ENCODE measurements around the gene DIP2B.
A peak's percentile ranks its signal among the peaks of the same experiment; 100 is the strongest.
"Not testable (repeated sequence)": the region's sequence is repeated elsewhere in the genome, so short reads cannot be mapped to it uniquely, and the experiment has no call there.

DIP2B gene

DNA sequence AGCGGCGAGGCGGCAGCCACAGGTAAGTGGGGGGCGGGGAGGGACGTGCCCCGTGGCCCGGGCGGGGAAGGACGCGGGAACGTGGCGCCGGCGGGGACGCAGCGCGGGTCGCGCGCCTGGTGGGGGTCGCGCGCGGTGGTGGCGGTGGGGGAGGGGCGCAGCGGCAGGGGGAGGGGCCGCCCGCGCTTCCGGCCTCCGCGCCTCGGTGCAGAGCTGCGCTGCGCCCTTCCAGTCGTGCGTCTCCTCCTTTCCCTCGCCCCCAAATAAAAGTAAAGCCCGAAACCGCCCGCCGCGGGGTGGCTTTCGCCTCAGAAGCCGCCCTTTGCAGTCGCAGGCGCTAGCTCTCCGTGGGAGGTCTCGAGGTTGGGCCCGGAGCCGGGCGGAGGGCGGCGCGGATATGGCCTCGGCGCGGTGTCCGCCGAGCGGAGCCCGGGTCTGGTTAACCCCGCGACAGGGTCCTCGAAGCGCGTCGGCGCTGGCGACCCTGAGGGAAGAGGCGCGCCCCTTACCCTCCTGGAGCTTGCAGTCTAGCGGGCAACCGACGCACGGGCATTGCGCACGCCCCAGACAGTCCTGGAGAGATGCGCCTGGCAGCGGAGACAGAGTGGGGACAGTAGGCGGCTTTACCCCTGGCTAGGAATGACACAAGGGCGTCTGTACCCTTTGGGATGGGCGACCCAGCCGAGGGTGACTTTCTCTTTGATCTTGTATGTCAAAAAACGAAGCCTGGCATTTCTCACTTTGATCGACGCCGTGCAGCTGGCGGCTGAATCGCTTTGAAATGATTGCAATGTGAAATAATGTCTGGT lies 259.7 kb downstream of the DIP2B start:
- Histone ChIP-seq H3K9me3 (ENCODE audit: insufficient read depth, low read length) (no peaks in the 10 kb centered on the region), H3K36me3 (ENCODE audit: insufficient read depth, insufficient read length, low read length) (no peaks in the 10 kb centered on the region), H3K4me1 (ENCODE audit: insufficient read depth, insufficient read length) (no peaks in the 10 kb centered on the region), H3K9ac (ENCODE audit: insufficient read length, low read depth) (peak overlapping the region; percentile 94), H3K27me3 (ENCODE audit: insufficient read depth, insufficient read length) (no peaks in the 10 kb centered on the region), H3K4me3 (ENCODE audit: insufficient read length, low read depth) (peak overlapping the region; percentile 84)
- DNase-seq (ENCODE audit: low read depth, low spot score), result peak; percentile 23
- no peak for TF ChIP-seq ZNF274 (IDR thresholded peaks at IDR 0.05; ENCODE audit: low read depth, low read length)
- TF ChIP-seq YY1 (IDR thresholded peaks at IDR 0.05; ENCODE audit: insufficient read depth, insufficient read length), result no peak
- no peak for TF ChIP-seq SUZ12 (IDR thresholded peaks at IDR 0.05; ENCODE audit: extremely low read depth, insufficient read depth, insufficient read length)

DNA sequence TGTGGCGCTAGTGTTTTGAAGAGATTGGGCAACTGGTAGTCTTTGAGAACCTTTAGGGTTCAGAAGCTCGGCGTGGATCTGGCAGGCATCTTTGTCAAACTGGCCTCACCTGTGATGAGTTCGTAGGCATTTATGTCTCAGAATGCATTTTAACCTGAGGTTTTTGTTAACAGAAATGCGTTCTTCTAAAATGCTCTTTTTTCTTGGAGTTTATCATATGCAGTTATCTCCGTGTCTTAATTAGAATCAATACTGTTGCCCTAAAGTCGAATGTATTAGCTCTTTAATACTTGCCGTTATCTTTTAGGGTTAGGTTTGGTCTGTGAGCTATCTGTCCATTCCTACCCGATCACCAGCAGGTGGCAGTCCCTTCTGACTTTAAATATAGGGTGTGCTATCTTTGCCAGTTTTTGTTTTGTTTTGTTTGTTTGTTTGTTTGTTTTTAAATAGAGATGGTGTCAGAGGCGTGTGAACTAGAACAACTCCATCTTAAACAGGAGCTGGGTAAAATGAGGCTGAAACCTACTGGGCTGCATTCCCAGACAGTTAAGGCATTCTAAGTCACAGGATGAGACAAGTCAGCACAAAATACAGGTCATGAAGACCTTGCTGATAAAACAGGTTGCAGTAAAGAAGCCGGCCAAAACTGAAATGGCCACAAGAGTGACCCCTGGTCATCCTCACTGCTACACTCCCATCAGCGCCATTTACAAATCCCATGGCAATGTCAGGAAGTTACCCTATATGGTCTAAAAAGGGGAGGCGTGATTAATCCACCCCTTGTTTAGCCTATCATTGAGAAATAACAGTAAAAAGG lies 260.5 kb downstream of the DIP2B start:
- H3K36me3 ChIP-seq (ENCODE audit: insufficient read depth, insufficient read length, low read length), result peaks cover 1% of the 10 kb centered on the region
- H3K9me3 ChIP-seq (ENCODE audit: insufficient read depth, low read length), result no peaks in the 10 kb centered on the region
- peak overlapping the region; percentile 80 for H3K9ac ChIP-seq (ENCODE audit: insufficient read length, low read depth)
- TF ChIP-seq YY1 (IDR thresholded peaks at IDR 0.05; ENCODE audit: insufficient read depth, insufficient read length), result no peak
- TF ChIP-seq SUZ12 (IDR thresholded peaks at IDR 0.05; ENCODE audit: extremely low read depth, insufficient read depth, insufficient read length), result no peak
- TF ChIP-seq ZNF274 (IDR thresholded peaks at IDR 0.05; ENCODE audit: low read depth, low read length), result no peak
- DNase-seq (ENCODE audit: low read depth, low spot score), result no peak
- no peaks in the 10 kb centered on the region for H3K27me3 ChIP-seq (ENCODE audit: insufficient read depth, insufficient read length)
- peak overlapping the region; percentile 84 for H3K4me3 ChIP-seq (ENCODE audit: insufficient read length, low read depth)
- no peaks in the 10 kb centered on the region for H3K4me1 ChIP-seq (ENCODE audit: insufficient read depth, insufficient read length)

DNA sequence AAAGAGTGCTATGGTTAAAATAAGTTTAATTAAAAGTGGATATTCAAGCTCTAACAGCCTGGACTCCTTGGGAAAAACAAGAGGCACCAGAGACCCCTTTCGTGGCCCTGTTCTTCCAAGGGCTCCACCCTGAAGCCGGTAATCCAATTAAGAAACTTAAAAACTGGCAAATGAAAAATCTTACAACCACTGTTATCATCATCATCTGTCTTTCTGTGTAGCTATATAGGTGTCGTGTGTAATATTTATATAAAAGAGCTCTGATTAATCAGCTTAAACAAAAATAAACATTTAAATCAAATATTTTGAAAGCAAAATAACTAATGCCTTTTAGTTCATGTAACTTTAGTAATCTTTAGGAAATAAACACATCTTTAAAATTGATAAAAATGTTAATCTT lies 263.6 kb downstream of the DIP2B start:
- Histone ChIP-seq H3K4me3 (ENCODE audit: insufficient read length, low read depth) (no peak overlapping the region), H3K36me3 (ENCODE audit: insufficient read depth, insufficient read length, low read length) (peaks cover 15% of the 10 kb centered on the region), H3K4me1 (ENCODE audit: insufficient read depth, insufficient read length) (no peaks in the 10 kb centered on the region), H3K9me3 (ENCODE audit: insufficient read depth, low read length) (no peaks in the 10 kb centered on the region), H3K9ac (ENCODE audit: insufficient read length, low read depth) (no peak overlapping the region), H3K27me3 (ENCODE audit: insufficient read depth, insufficient read length) (no peaks in the 10 kb centered on the region)
- no peak for TF ChIP-seq YY1 (IDR thresholded peaks at IDR 0.05; ENCODE audit: insufficient read depth, insufficient read length)
- TF ChIP-seq ZNF274 (IDR thresholded peaks at IDR 0.05; ENCODE audit: low read depth, low read length), result no peak
- no peak for TF ChIP-seq SUZ12 (IDR thresholded peaks at IDR 0.05; ENCODE audit: extremely low read depth, insufficient read depth, insufficient read length)
- DNase-seq (ENCODE audit: low read depth, low spot score), result no peak

DNA sequence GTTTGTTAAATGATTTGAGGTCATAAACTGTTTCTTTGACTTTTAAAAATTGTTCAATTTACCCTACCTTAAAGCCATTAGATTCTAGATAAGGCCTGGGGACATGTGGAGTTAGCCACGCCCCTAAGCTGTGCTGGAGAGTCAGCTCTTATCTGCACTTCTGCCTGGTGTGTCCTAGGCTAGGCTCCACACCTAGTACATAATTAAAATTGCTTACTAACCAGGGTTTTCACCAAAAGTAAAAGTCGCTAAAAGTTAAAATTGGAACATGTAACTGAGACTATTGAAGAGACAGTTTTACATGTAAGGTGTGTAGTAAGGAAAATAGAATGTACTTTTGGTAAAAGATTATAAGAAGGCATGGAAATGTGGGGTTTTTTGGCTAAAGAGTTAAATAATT lies 264.0 kb downstream of the DIP2B start:
- H3K27me3 ChIP-seq (ENCODE audit: insufficient read depth, insufficient read length), result not testable (repeated sequence)

DNA sequence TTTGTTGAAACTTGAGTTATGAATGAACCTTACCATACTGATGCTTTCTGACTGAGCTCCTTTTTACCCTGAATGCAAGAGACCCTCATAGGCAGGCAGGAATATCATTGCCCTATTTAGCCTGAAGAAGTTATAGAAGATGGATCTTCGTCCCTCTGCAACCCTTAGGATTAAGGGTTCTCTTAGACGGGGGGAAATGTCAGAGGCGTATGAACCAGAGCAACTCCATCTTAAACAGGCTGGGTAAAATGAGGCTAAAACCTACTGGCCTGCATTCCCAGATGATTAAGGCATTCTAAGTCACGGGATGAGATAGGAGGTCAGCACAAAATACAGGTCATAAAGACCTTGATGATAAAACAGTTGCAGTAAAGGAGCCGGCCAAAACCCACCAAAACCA lies 266.6 kb downstream of the DIP2B start:
- no peaks in the 10 kb centered on the region for H3K9me3 ChIP-seq (ENCODE audit: insufficient read depth, low read length)
- TF ChIP-seq ZNF274 (IDR thresholded peaks at IDR 0.05; ENCODE audit: low read depth, low read length) (no peak), YY1 (IDR thresholded peaks at IDR 0.05; ENCODE audit: insufficient read depth, insufficient read length) (no peak), SUZ12 (IDR thresholded peaks at IDR 0.05; ENCODE audit: extremely low read depth, insufficient read depth, insufficient read length) (no peak)
- H3K4me3 ChIP-seq (ENCODE audit: insufficient read length, low read depth), result no peak overlapping the region
- H3K4me1 ChIP-seq (ENCODE audit: insufficient read depth, insufficient read length), result no peaks in the 10 kb centered on the region
- H3K9ac ChIP-seq (ENCODE audit: insufficient read length, low read depth), result no peak overlapping the region
- DNase-seq (ENCODE audit: low read depth, low spot score), result no peak
- H3K36me3 ChIP-seq (ENCODE audit: insufficient read depth, insufficient read length, low read length), result peaks cover 15% of the 10 kb centered on the region
- H3K27me3 ChIP-seq (ENCODE audit: insufficient read depth, insufficient read length), result no peaks in the 10 kb centered on the region

More for the DNA sequence above, 264.0 kb downstream of the DIP2B start:
- not testable (repeated sequence) for H3K4me1 ChIP-seq (ENCODE audit: insufficient read depth, insufficient read length); H3K9me3 ChIP-seq (ENCODE audit: insufficient read depth, low read length); H3K4me3 ChIP-seq (ENCODE audit: insufficient read length, low read depth); H3K9ac ChIP-seq (ENCODE audit: insufficient read length, low read depth); DNase-seq (ENCODE audit: low read depth, low spot score)
- H3K36me3 ChIP-seq (ENCODE audit: insufficient read depth, insufficient read length, low read length), result peaks cover 15% of the 10 kb centered on the region

DNA sequence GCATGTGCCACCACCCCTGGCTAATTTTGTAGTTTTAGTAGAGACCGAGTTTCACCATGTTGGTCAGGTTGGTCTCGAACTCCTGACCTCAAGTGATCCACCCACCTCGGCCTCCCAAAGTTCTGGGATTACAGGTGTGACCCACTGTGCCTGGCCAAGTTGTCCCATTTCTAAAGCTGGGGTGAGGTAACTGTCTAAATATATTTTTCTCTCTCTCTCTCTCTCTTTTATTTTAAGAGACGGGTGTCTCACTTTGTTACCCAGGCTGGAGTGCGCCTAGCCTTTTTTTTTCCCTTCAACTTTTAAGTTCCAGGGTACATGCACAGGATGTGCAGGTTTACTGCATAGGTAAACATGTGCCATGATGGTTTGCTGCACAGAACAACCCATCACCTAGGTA lies 267.7 kb downstream of the DIP2B start:
- no peak for TF ChIP-seq SUZ12 (IDR thresholded peaks at IDR 0.05; ENCODE audit: extremely low read depth, insufficient read depth, insufficient read length)
- TF ChIP-seq ZNF274 (IDR thresholded peaks at IDR 0.05; ENCODE audit: low read depth, low read length), result no peak
- no peak for TF ChIP-seq YY1 (IDR thresholded peaks at IDR 0.05; ENCODE audit: insufficient read depth, insufficient read length)
- Histone ChIP-seq H3K4me1 (ENCODE audit: insufficient read depth, insufficient read length) (no peaks in the 10 kb centered on the region), H3K4me3 (ENCODE audit: insufficient read length, low read depth) (no peak overlapping the region), H3K36me3 (ENCODE audit: insufficient read depth, insufficient read length, low read length) (peaks cover 15% of the 10 kb centered on the region), H3K9me3 (ENCODE audit: insufficient read depth, low read length) (no peaks in the 10 kb centered on the region), H3K9ac (ENCODE audit: insufficient read length, low read depth) (no peak overlapping the region), H3K27me3 (ENCODE audit: insufficient read depth, insufficient read length) (no peaks in the 10 kb centered on the region)
- no peak for DNase-seq (ENCODE audit: low read depth, low spot score)

DNA sequence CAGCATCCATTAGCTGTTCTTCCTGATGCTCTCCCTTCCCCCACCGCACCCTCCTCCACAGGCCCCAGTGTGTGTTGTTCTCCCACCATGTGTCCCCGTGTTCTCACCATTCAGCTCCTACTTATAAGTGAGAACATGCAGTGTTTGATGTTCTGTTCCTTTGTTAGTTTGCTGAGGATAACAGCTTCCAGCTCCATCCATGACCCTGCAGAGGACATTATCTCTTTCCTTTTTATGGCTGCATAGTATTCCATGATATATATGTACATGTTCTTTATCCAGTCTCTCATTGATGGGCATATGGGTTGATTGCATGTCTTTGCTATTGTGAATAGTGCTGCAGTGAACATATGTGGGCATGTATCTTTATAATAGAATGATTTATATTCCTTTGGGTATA lies 268.1 kb downstream of the DIP2B start:
- TF ChIP-seq ZNF274 (IDR thresholded peaks at IDR 0.05; ENCODE audit: low read depth, low read length) (no peak), SUZ12 (IDR thresholded peaks at IDR 0.05; ENCODE audit: extremely low read depth, insufficient read depth, insufficient read length) (no peak), YY1 (IDR thresholded peaks at IDR 0.05; ENCODE audit: insufficient read depth, insufficient read length) (no peak)
- Histone ChIP-seq H3K4me3 (ENCODE audit: insufficient read length, low read depth) (no peak overlapping the region), H3K9ac (ENCODE audit: insufficient read length, low read depth) (no peak overlapping the region), H3K27me3 (ENCODE audit: insufficient read depth, insufficient read length) (no peaks in the 10 kb centered on the region), H3K4me1 (ENCODE audit: insufficient read depth, insufficient read length) (no peaks in the 10 kb centered on the region), H3K9me3 (ENCODE audit: insufficient read depth, low read length) (no peaks in the 10 kb centered on the region), H3K36me3 (ENCODE audit: insufficient read depth, insufficient read length, low read length) (peaks cover 15% of the 10 kb centered on the region)
- no peak for DNase-seq (ENCODE audit: low read depth, low spot score)
